GM18951 (cell line): ENCODE measurements around the gene BSX.

ENCODE experiments used
- POLR2A ChIP-seq: IDR thresholded peaks from 4 replicates; pipeline ENCODE4 v1.6.1; 2011; ENCODE audit warnings: mild to moderate bottlenecking; ENCODE audit not compliant: insufficient read length, insufficient read depth; ENCODE audit errors: extremely low read depth
- in situ Hi-C: fragments of 300-500 bp; cut with MboI; formaldehyde crosslinking; loops from one replicate; pipeline ENCODE4 v1.12.0; 2022; ENCODE audit warnings: low sequenced_read_pairs, mixed read lengths, inconsistent platforms; ENCODE audit not compliant: unreplicated experiment

The BSX gene

GRCh38 chr11:122931510-122931909 is 50.1 kb downstream of the BSX start:
- in situ Hi-C loops = no loop called here
- no peak for TF ChIP-seq POLR2A
